ENCODE measurements around the gene BTBD9. TPM values are rescaled to one million over a fixed set of nuclear protein-coding genes. Genes with fewer than 3 reads are reported as not detected.

The BTBD9 gene
- total RNA-seq, 2 donors from 2014 or later, result 16.3 to 22.9 TPM

DNA sequence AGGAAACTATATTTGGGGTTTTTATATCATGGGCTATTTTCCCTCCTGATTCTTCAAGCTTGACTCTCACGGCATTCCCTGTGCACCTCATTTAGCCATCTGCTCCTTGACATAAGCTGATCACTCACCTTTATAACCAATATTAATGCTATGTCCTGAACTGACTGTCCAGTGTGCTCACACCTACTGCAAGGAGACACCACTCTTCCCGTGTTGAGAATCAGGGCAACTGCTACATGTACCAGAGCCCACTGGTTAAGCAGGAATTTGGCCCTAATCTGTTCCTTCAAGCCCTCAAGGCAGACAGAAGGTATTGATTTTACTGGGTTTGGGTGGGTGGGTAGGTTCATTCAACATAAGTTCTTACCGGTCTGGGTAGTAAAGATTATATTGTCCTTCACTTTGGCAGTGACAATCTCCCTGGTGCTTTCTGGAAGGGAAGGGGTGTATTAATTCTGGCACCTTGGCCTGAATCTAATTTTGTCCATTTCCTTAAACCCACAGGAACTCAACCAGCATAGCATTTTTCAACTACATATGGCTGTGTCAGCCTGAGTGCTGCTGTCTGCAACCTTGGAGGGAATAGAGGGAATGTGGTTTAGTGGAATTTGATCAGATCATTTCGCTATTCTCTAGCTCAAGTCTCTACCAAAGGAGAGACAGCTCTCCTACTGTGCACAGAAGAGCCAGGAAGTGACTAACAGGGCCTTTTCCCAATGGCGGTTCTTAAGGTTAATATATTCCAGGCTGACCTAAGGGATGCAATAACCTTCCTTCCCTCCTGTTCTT, 293.2 kb downstream of the BTBD9 start:
- no peak for DNase-seq (ENCODE audit: low spot score)
- intact Hi-C loops (cut with DNase I), result no loop called here

DNA sequence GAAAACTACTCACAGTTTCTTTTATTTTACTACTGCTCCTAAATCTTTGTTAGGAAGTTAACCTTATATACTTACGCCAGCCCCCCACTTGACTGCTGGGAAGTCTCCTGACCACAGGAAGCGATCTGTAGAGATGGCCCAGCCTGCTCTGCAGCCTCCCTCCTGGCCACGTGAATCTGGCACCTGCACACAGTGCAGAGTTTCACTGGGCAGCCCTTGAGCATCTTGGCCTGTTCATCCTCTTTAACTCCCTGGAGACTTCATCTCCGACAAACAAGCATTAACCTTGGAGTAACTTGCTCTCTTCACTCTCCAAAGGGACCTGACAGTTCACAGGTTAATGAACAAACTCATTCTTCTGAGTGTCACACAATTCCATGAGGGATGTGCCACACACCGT, 294.1 kb downstream of the BTBD9 start:
- intact Hi-C loops (cut with DNase I), result no loop called here

DNA sequence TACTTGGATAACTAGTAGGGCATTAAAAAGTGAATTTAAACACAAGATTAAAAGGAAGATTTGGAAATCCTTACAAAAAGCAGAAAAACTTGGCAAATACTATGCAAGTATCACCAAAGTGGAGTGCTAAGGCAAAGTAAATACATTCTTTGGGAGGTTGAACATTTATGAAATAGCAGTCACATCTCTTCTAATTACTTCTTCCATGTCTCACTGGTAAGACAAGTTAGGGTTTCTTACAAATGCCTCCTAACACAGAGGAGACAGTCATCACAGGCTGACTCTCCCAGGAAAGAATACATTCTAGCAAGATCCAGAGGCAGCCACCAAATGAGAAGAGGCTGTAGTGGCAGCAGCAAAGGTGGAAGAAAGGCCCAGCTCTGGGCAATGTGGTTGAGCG, 298.2 kb downstream of the BTBD9 start:
- no peak for DNase-seq (ENCODE audit: low spot score)
- intact Hi-C loops (cut with DNase I), result no loop called here

More for the DNA sequence above, 294.1 kb downstream of the BTBD9 start:
- DNase-seq (ENCODE audit: low spot score), result no peak

DNA sequence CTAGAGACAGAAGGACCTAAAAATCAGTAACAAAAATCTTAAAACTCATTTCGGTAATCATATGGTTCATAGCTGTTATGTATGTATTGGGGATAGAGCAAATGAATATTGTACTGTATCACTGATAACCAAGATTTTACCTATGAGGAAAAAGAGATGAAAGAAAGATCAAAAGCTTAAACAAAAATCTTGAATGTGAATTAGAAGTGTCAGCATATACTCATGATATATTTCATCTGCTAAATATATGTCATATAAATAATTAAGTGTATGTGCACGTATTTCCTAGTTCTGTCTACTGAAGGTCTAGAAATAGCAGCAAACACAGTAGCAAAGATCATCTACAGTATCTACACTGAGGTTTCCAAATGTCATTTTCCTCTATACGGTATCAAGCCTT, 299.8 kb downstream of the BTBD9 start:
- no peak for DNase-seq (ENCODE audit: low spot score)
- intact Hi-C loops (cut with DNase I), result no loop called here

DNA sequence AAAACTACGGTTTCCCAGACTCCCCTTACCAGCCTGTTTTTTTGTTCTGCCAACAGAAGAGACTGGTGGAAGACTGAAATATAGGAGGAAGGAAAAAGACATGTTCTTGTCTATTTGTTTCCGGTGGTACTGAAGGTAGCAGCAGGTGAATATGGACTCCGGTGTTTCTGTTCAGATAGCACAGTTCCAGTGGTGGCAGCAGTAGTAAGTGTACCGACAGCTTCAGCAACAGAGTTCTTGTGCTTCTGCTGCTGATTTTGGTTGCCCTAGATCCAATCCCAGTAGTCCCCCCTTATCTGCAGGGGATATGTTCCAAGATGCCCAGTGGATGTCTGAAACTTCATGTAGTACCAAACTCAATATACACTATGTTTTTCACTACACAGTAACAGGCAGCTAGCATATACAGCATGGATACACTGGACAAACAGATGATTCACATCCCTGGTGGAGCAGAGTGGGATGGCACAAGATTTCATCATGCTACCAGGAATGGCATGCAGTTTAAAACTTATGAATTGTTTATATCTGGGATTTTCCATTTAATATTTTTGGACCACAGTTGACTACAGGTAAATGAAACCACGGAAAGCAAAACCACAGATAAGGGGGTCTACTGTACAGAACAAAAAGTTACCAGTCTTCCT, 301.8 kb downstream of the BTBD9 start:
- intact Hi-C loops (cut with DNase I), result no loop called here
- no peak for DNase-seq (ENCODE audit: low spot score)

GRCh38 chr6:38336922-38337321, 302.8 kb downstream of the BTBD9 start:
- DNase-seq (ENCODE audit: low spot score), result no peak
- intact Hi-C loops (cut with DNase I), result no loop called here

GRCh38 chr6:38326837-38327236, 312.9 kb downstream of the BTBD9 start:
- intact Hi-C loops (cut with DNase I), result no loop called here
- DNase-seq (ENCODE audit: low spot score), result no peak

DNA sequence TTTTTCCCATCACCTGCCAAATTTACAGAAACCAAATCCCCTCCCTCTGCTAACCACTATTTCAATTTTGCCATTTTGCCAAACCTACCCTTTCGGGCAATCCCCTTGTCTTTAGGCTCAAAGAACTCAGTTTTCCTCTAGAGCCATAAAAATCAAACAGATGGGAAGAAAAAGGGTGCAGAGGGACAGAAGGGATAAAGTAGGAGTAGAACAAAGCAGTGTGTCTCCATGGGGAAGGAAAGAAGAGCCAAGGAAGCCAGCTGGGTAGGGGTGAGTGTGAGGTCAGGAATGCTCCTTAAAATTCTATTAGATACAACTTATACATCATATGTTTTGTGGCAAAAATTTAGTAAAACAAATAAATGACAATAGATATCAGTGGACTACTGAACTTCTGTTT, 316.5 kb downstream of the BTBD9 start:
- no peak for DNase-seq (ENCODE audit: low spot score)
- intact Hi-C loops (cut with DNase I), result no loop called here

- no peak for DNase-seq (ENCODE audit: low spot score)
- intact Hi-C loops (cut with DNase I), result no loop called here
These were observed 317.6 kb downstream of the BTBD9 start for GRCh38 chr6:38322138-38322537.

DNA sequence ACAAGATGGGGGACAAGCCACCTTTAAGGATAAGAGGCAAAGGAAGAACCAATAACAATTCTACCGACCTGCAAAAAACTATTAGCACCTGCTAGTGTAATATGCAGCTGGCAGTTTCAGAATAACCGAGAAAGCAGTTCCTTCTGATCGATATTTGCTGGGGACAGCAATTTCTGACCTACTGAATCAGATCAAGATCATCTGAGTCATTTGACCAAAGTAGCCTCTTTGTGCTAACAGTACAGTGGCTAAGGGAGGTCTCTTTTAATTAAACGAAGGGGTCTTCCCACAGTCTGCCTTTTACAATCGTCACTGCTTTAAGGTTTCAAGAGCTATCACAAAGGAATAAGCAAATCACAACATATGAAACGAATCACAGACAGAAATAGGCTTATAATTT, 318.9 kb downstream of the BTBD9 start:
- no peak for DNase-seq (ENCODE audit: low spot score)
- intact Hi-C loops (cut with DNase I), result no loop called here

- no peak for DNase-seq (ENCODE audit: low spot score)
- intact Hi-C loops (cut with DNase I), result no loop called here
These were observed 319.4 kb downstream of the BTBD9 start for GRCh38 chr6:38320358-38320757.

DNA sequence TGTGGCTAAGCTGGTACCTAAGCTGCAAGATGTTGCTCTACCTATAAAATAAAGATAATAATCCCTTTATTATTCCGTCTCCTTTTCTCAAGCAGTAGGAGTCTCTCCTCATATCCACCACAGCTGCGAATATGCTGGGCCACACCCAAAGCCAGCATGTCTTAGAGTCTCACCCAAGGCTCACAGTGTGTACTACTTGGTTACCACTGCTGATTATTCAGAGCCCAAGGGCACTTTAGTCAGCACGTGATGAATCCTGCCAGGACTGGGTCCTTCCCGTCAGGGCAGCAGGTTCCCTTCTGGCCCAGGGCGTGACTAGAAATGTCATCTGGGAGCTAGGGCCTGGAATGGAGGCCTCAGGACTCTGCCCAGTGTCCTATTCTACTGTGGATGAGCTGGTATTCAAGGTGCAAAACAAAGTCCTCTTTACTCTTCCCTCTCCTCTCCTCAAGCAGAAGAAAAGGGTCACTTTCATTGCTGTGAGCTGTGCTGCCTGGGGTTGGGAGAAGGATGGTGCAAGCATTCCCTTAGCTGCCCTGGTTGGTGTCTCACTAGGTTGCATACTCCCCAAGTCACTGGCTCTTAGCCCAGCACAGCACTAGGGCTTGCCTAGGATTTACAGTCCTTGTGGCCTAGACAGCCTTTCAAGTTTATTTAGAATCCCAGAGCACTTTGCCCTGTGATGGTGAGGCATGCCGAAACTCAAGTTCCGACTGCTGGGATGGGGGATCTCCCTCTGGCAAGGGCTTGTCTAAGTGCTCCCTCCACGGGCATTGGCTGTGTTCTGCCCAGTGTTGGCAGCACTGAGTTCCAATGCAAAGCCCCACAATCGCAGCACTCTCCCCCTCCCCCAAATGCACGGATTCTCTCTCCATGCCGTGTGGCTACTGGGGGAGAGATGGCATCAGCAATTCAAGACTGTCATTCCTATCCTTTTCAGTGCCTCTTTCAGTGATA, 320.2 kb downstream of the BTBD9 start:
- no peak for DNase-seq (ENCODE audit: low spot score)
- intact Hi-C loops (cut with DNase I), result no loop called here

DNA sequence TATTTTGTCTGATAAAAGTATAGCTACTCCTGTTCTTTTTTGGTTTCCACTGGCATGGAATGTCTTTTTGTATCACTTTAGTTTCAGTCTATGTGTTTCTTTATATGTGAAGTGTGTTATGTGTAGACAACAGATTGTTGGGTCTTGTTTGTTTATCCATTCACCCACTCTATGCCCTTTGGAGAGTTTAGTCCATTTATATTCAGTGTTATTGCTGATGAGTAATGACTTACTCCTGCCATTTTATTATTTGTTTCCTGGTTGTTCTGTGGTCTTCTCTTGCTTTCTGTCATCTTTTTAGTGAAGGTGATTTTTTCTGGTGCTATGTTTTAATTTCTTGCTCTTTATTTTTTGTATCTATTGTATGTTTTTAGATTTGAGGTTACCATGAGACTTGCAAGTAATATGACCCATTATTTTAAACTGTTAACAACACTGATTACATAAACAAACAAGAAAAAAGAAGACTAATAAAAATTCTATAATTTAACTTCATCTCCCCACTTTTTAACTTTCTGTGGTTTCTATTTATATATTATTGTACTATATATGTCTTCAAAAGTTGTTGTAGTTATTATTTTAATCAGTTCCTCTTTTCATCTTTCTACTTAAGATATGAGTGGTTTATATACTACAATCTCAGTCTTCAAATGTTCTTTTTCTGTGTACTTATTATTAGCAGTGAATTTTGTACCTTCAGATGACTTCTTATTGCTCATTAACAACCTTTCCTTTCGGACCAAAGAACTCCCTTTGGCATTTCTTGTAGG, 323.4 kb downstream of the BTBD9 start:
- no peak for DNase-seq (ENCODE audit: low spot score)
- intact Hi-C loops (cut with DNase I), result no loop called here

DNA sequence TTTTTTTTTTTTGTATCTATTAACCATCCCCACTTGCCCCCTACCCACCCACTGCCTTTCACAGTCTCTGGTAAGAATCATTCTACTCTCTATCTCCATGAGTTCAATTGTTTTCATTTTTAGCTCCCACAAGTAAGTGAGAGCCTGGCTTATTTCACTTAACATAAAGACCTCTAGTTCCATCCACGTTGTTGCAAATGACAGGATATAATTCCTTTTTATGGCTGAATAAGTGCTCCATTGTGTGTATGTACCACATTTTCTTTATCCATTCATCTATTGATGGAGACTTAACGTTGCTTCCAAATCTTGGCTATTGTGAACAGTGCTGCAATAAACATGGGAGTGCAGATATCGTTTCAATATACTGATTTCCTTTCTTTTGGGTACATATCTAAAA, 328.5 kb downstream of the BTBD9 start:
- intact Hi-C loops (cut with DNase I), result no loop called here
- no peak for DNase-seq (ENCODE audit: low spot score)

DNA sequence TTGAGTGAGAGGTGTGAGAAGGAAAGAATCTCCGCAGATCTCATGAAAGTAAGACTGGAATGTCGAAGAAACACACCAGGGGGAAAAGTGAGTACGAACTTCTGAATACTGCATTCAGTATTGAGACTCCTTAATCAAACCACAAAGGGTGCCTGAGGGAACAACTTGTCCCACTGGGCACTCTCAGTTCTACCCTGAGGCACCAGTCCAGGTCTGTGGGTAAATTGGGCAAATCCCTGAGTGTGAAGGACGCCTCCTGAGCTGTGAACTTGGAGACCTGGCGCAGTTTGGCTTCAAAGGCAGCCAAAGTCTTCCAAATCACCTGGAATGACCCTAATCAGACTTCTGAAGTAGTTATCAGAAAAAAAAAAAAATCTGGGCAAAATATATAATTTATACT, 329.7 kb downstream of the BTBD9 start:
- no peak for DNase-seq (ENCODE audit: low spot score)
- intact Hi-C loops (cut with DNase I), result no loop called here

DNA sequence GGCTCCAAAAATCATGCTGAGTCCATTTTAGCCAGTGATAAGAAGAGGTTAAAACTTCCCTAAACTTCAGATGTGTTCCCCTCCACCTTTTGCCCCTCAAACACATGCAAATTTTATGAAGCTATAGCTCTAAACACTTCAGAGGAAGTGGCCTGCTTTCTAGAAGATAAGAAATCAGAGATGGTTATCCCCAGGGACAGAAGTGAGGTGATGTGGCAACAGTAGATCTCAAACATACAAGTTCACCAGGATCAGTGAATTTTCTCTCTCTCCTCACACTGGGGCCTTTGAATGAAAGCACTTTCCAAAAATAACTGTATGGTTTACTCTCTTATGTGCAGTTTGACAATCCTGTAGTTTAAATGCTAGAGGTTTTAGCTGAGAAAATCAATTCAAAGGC, 332.0 kb downstream of the BTBD9 start:
- intact Hi-C loops (cut with DNase I), result no loop called here

DNA sequence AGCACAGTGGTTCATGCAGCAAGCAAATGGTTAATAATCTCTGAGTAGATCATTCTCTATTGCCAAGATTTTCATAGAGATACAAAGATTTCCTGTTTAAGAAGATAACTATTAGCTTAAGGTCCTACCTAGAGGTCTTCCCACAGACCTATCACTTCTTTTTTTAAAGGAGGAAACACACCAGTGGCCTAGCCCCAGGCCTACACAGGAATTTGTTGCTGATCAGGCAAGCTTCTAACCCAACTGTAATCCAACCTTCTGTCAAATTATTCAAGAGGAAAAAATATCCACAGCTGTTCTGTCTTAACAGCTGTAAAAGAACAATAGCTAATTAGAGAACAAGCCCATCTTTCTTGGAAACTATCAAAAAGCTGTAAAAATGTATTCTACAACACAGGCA, 332.8 kb downstream of the BTBD9 start:
- intact Hi-C loops (cut with DNase I), result no loop called here
- no peak for DNase-seq (ENCODE audit: low spot score)

More for the DNA sequence above, 332.0 kb downstream of the BTBD9 start:
- no peak for DNase-seq (ENCODE audit: low spot score)

DNA sequence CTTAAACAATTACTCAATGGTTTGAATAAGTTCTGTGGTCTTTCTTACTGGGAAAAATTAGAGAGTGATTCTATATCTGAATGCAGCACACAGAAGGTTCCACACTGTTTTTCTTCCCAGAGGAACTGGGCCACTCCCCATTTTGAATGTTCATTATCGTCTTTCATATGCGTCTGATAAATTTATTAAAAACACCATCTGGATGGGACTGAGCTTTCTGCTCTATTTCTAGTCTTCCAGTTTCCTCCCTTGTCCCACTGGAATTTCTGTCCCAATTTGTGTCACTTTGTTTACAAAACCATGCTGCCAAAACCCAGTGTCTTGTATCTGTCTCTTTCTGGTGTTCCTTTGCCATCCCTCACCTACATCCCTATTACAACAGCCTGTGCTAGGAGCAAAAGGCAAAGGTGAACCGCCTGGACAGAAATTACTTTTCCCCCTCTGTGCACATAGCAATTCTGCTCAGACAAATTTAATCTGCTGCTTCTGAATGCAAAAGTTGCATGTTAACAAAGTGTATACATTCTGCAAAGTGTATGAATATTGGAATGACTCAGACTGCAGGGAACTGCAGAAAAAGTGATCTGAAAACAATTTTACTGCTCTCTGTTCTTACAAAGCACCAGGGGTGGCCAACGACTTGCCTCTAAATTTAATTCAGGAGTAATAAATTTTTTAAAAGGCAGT, 333.6 kb downstream of the BTBD9 start:
- DNase-seq (ENCODE audit: low spot score), result no peak
- intact Hi-C loops (cut with DNase I), result no loop called here

- no peak for DNase-seq (ENCODE audit: low spot score)
- intact Hi-C loops (cut with DNase I), result no loop called here
These were observed 336.9 kb downstream of the BTBD9 start for GRCh38 chr6:38302838-38303237.

All from posterior vena cava (tissue), 2 donors.